HepG2 (cell line): Measurements from ENCODE around the gene KLHL35. TPM values are rescaled to one million over a fixed set of nuclear protein-coding genes. Genes with fewer than 3 reads are reported as not detected.

Source experiments
- ATAC-seq: fragments of 200-7000 bp; cut with Tn5 transposase; 3 replicates; pipeline ENCODE4 v1.9.1; 2020; ENCODE audit warnings: mild to moderate bottlenecking, moderate library complexity
- BruUV-seq: library from RNA; stranded (reverse); fragments of 400-500 nt; replicated peaks from 2 replicates; lab custom pipeline; 2021; lab: Mats Ljungman, UMichigan
- CTCF ChIA-PET: fragments of 300-600 bp; formaldehyde crosslinking; extraction: SDS; loops from one replicate; lab custom pipeline; 2021; ENCODE audit warnings: low total read pairs, inconsistent platforms, low intra/inter-chr PET ratio; lab: Yijun Ruan, JAX
- POLR2A ChIA-PET: fragments of 350-600 bp; sonication (Branson Sonifier 250); formaldehyde crosslinking; loops from one replicate; lab custom pipeline; 2020; ENCODE audit warnings: antibody characterized with exemption, inconsistent platforms; lab: Yijun Ruan, JAX
- DNase-seq: peaks from one replicate; pipeline ENCODE4 v3.0.0-alpha.2; 2015; ENCODE audit warnings: low spot score
- FAIRE-seq: peaks from 3 replicates; lab custom pipeline; 2011; peaks lifted over from hg19 to GRCh38; lab: Jason Lieb, UNC
- H2AFZ ChIP-seq: one replicate; pipeline ENCODE4 v1.6.1; 2011; ENCODE audit warnings: low read length, inconsistent platforms
- H3K27ac ChIP-seq: fragments of 300-600 bp; 3 replicates; pipeline ENCODE4 v1.8.0; 2011; ENCODE audit warnings: mixed run types, mild to moderate bottlenecking, mixed read lengths, low read length, inconsistent platforms; ENCODE audit not compliant: insufficient read depth; ENCODE audit errors: extremely low read length
- H3K27me3 ChIP-seq, 2 experiments: fragments of 200-600 bp in 1 of 2; 2 replicates in 1 of 2; 3 replicates in 1 of 2; pipeline versions ENCODE4 v1.6.0 to v1.8.0; 2011; ENCODE audit warnings: low read length in 2 of 2, mild to moderate bottlenecking in 2 of 2, moderate library complexity in 2 of 2, inconsistent platforms in 1 of 2; ENCODE audit not compliant: insufficient read depth in 2 of 2, control insufficient read depth in 1 of 2
- H3K36me3 ChIP-seq, 2 experiments: fragments of 200-600 bp in 1 of 2; replicated peaks in 1 of 2; 2 replicates in 1 of 2; 3 replicates in 1 of 2; pipeline versions ENCODE4 v1.5.1 to v1.8.0; 2011; ENCODE audit warnings: low read length in 2 of 2, inconsistent platforms in 1 of 2; ENCODE audit not compliant: insufficient read depth in 2 of 2, control insufficient read depth in 1 of 2
- H3K4me1 ChIP-seq: 2 replicates; pipeline ENCODE4 v1.5.1; 2012; ENCODE audit warnings: low read length, inconsistent platforms; ENCODE audit not compliant: insufficient read depth
- H3K4me2 ChIP-seq: 2 replicates; pipeline ENCODE4 v1.6.0; 2011; ENCODE audit warnings: low read depth, low read length, inconsistent platforms
- H3K4me3 ChIP-seq, 3 experiments: fragments of 200-600 bp in 1 of 3; sonication (generic), shearing (Covaris generic) in 1 of 3; replicated peaks in 1 of 3; 2 replicates each; pipeline ENCODE4 v1.5.1; 2011 to 2016; ENCODE audit warnings: low read length in 3 of 3, inconsistent platforms in 2 of 3, low read depth in 2 of 3, mild to moderate bottlenecking in 2 of 3, control low read depth in 1 of 3, mixed read lengths in 1 of 3; ENCODE audit not compliant: insufficient read depth in 1 of 3
- H3K79me2 ChIP-seq: one replicate; pipeline ENCODE4 v1.6.1; 2011; ENCODE audit warnings: low read length, inconsistent platforms; ENCODE audit not compliant: insufficient read depth
- H3K9ac ChIP-seq: 2 replicates; pipeline ENCODE4 v1.6.0; 2011; ENCODE audit warnings: mild to moderate bottlenecking, low read depth, low read length, inconsistent platforms; ENCODE audit not compliant: insufficient read depth
- H3K9me3 ChIP-seq: 2 replicates; pipeline ENCODE4 v1.5.1; 2012; ENCODE audit warnings: mild to moderate bottlenecking, low read length
- H4K20me1 ChIP-seq: 2 replicates; pipeline ENCODE4 v1.6.0; 2011; ENCODE audit warnings: inconsistent platforms, mild to moderate bottlenecking, low read length, moderate library complexity; ENCODE audit not compliant: insufficient read depth
- HMGXB4 ChIP-seq, 2 experiments: sonication (generic) in 1 of 2; formaldehyde crosslinking in 1 of 2; IDR thresholded peaks; 2 replicates each; pipeline versions ENCODE4 v1.4.0 to v1.6.1; 2018 to 2020; ENCODE audit warnings: missing genetic modification reagents in 2 of 2, borderline replicate concordance in 1 of 2, low read depth in 1 of 2, mild to moderate bottlenecking in 1 of 2, missing biosample characterization in 1 of 2
- KDM2A ChIP-seq: sonication (generic); formaldehyde crosslinking; IDR thresholded peaks from 2 replicates; pipeline ENCODE4 v1.4.0; 2020; ENCODE audit warnings: low read depth, missing genetic modification reagents, borderline replicate concordance
- TRAFD1 ChIP-seq: sonication (generic); formaldehyde crosslinking; IDR thresholded peaks from 2 replicates; pipeline ENCODE4 v1.5.1; 2020; ENCODE audit warnings: missing genetic modification reagents, mild to moderate bottlenecking, borderline replicate concordance
- ZNF468 ChIP-seq: sonication (generic); formaldehyde crosslinking; IDR thresholded peaks from 2 replicates; pipeline ENCODE4 v1.8.0; 2022; ENCODE audit warnings: mild to moderate bottlenecking, moderate library complexity, missing genetic modification reagents
- WGBS: methylation state at CpG from one replicate; pipeline ENCODE4 v1.1.6; 2017; ENCODE audit warnings: low lambda C conversion rate; 5-methylcytosine and 5-hydroxymethylcytosine counted together
- in situ Hi-C: cut with HindIII; loops from 2 replicates; pipeline ENCODE4 v1.10.0; 2017; ENCODE audit warnings: low pct_unique_long_range_greater_than_20kb; ENCODE audit not compliant: extremely low pct_ligation_motif_present
- intact Hi-C: fragments of 100-400 bp; cut with micrococcal nuclease; formaldehyde crosslinking; loops from one replicate; pipeline ENCODE4 v1.10.0; 2022; ENCODE audit not compliant: unreplicated experiment
- polyA plus RNA-seq, 8 experiments: library from polyadenylated mRNA; depleted of rRNA in 3 of 8; stranded (reverse) in 7 of 8; unstranded in 1 of 8; fragments of >200 nt; fragmentation: Illumina TruSeq in 4 of 8; extraction: Trizol in 4 of 8; gene quantifications; 2 replicates each; pipeline versions ENCODE4 v1.2.1 to v1.2.3, GENCODE V29; 2011 to 2016; ENCODE audit warnings: low read depth in 4 of 8, missing spikeins in 1 of 8, mixed read lengths in 1 of 8; ENCODE audit not compliant: insufficient read depth in 1 of 8
- total RNA-seq, 5 experiments: library from RNA; depleted of rRNA; stranded (reverse); fragments of >200 nt; fragmentation: Illumina TruSeq; extraction: Trizol; gene quantifications; 2 replicates each; pipeline ENCODE4 v1.2.3, GENCODE V29; 2016; ENCODE audit warnings: low read depth in 1 of 5

The KLHL35 gene
- total and polyA plus RNA-seq, 2 of the 13 experiments (the other 11 are each of a cell fraction or from before 2014, with no cell fraction given), result not detected

GRCh38 chr11:75436806-75437205 is 3.8 kb upstream of the KLHL35 start:
- intact Hi-C loops, result no loop called here
- no peak overlapping the region for H3K27ac ChIP-seq
- no TSS peak for BruUV-seq
- TF ChIP-seq TRAFD1, result no peak
- TF ChIP-seq ZNF468 (CRISPR knock-in tag), result no peak
- TF ChIP-seq KDM2A (CRISPR knock-in tag), result no peak
- no peak for TF ChIP-seq HMGXB4 (CRISPR knock-in tag; IDR thresholded peaks at IDR 0.05; ENCODE audit: borderline replicate concordance in 1 of 2, low read depth in 1 of 2)
- no peaks in the 10 kb centered on the region for H3K9me3 ChIP-seq
- no peak overlapping the region for H3K4me3 ChIP-seq
- ATAC-seq (no peak), DNase-seq (no peak), FAIRE-seq (no peak)
- in situ Hi-C loops, result no loop called here
- H3K9ac ChIP-seq, result no peak overlapping the region
- peaks cover 29% of the 10 kb centered on the region for H3K4me1 ChIP-seq
- H2AFZ ChIP-seq, result no peak overlapping the region
- no peak overlapping the region for H3K4me2 ChIP-seq
- CTCF ChIA-PET, result no interaction called here
- no peaks in the 10 kb centered on the region for H3K79me2 ChIP-seq
- 100% methylated on average over 6 of the region's 9 CpGs for WGBS
- POLR2A ChIA-PET, result no interaction called here
- H3K27me3 ChIP-seq, result peaks cover 0 to 2% of the 10 kb centered on the region in 2 experiments; a peak in 2 of 5 replicates
- peaks cover 10 to 35% of the 10 kb centered on the region in 2 experiments; a peak in 3 of 5 replicates for H3K36me3 ChIP-seq
- H4K20me1 ChIP-seq, result no peaks in the 10 kb centered on the region
